IMR-90 (cell line): ENCODE results near the gene UBASH3A. TPM values are rescaled to one million over a fixed set of nuclear protein-coding genes. Genes with fewer than 3 reads are reported as not detected.

Source experiments
- ATAC-seq: fragments of 200-7000 bp; cut with Tn5 transposase; 2 replicates; pipeline ENCODE4 v1.9.1; 2020; ENCODE audit warnings: low read depth, mild to moderate bottlenecking, moderate library complexity
- BruUV-seq: library from RNA; stranded (reverse); fragments of 400-500 nt; replicated peaks from 2 replicates; lab custom pipeline; 2021; lab: Mats Ljungman, UMichigan
- CTCF ChIA-PET: fragments of 300-600 bp; formaldehyde crosslinking; extraction: SDS; loops from one replicate; lab custom pipeline; 2021; ENCODE audit warnings: antibody characterized with exemption; lab: Yijun Ruan, JAX
- POLR2A ChIA-PET: fragments of 300-600 bp; sonication (Branson Sonifier 250); formaldehyde crosslinking; loops from one replicate; lab custom pipeline; 2022; ENCODE audit warnings: antibody characterized with exemption; ENCODE audit not compliant: unreplicated experiment; lab: Charles Lee
- DNase-seq: peaks from one replicate; pipeline ENCODE4 v3.0.0; 2013
- H2AFZ ChIP-seq: replicated peaks from 2 replicates; pipeline ENCODE3; 2013; ENCODE audit warnings: low read length, mild to moderate bottlenecking; ENCODE audit not compliant: poor library complexity
- H2AK5ac ChIP-seq: 2 replicates; pipeline ENCODE4 v1.6.1; 2013; ENCODE audit warnings: low read depth, low read length, inconsistent platforms
- H2AK9ac ChIP-seq: replicated peaks from 2 replicates; pipeline ENCODE3; 2013; ENCODE audit warnings: mild to moderate bottlenecking, low read depth, low read length, moderate library complexity; ENCODE audit not compliant: poor library complexity
- H2BK120ac ChIP-seq: 2 replicates; pipeline ENCODE4 v1.6.1; 2013; ENCODE audit warnings: low read depth, low read length, inconsistent platforms
- H2BK15ac ChIP-seq: 3 replicates; pipeline ENCODE4 v1.6.1; 2013; ENCODE audit warnings: low read depth, low read length, inconsistent platforms
- H2BK20ac ChIP-seq: 2 replicates; pipeline ENCODE4 v1.6.1; 2013; ENCODE audit warnings: low read depth, mild to moderate bottlenecking, inconsistent platforms, low read length, moderate library complexity
- H2BK5ac ChIP-seq: 2 replicates; pipeline ENCODE4 v1.6.1; 2013; ENCODE audit warnings: mild to moderate bottlenecking, low read depth, low read length, inconsistent platforms; ENCODE audit not compliant: poor library complexity, severe bottlenecking
- H3K14ac ChIP-seq: replicated peaks from 2 replicates; pipeline ENCODE4 v1.6.1; 2013; ENCODE audit warnings: low read depth, low read length, inconsistent platforms
- H3K18ac ChIP-seq: 2 replicates; pipeline ENCODE4 v1.6.1; 2013; ENCODE audit warnings: low read depth, low read length, control low read depth
- H3K23ac ChIP-seq: 2 replicates; pipeline ENCODE4 v1.6.1; 2013; ENCODE audit warnings: low read depth, low read length, inconsistent platforms
- H3K27ac ChIP-seq: 2 replicates; pipeline ENCODE4 v1.5.1; 2013; ENCODE audit warnings: mild to moderate bottlenecking, control low read depth, low read length; ENCODE audit not compliant: insufficient read depth
- H3K27me3 ChIP-seq: 2 replicates; pipeline ENCODE4 v1.6.1; 2013; ENCODE audit warnings: low read length; ENCODE audit not compliant: control insufficient read depth, insufficient read depth
- H3K36me3 ChIP-seq: 2 replicates; pipeline ENCODE4 v1.6.1; 2013; ENCODE audit warnings: low read length, mixed read lengths; ENCODE audit not compliant: control insufficient read depth, insufficient read depth
- H3K4ac ChIP-seq: 2 replicates; pipeline ENCODE4 v1.6.1; 2013; ENCODE audit warnings: low read depth, low read length, inconsistent platforms
- H3K4me1 ChIP-seq: 2 replicates; pipeline ENCODE4 v1.6.1; 2013; ENCODE audit warnings: low read length, mixed read lengths; ENCODE audit not compliant: control insufficient read depth, insufficient read depth
- H3K4me2 ChIP-seq: 2 replicates; pipeline ENCODE4 v1.6.1; 2013; ENCODE audit warnings: low read depth, mild to moderate bottlenecking, control low read depth, low read length, moderate library complexity
- H3K4me3 ChIP-seq: 2 replicates; pipeline ENCODE4 v1.5.1; 2013; ENCODE audit warnings: low read depth, mild to moderate bottlenecking, control low read depth, low read length, moderate library complexity; ENCODE audit not compliant: insufficient read depth
- H3K56ac ChIP-seq: 2 replicates; pipeline ENCODE4 v1.6.1; 2013; ENCODE audit warnings: low read length, inconsistent platforms; ENCODE audit not compliant: insufficient read depth; ENCODE audit errors: extremely low read depth
- H3K79me1 ChIP-seq, 2 experiments: 2 replicates each; pipeline ENCODE4 v1.6.1; 2013; ENCODE audit warnings: low read length in 2 of 2, inconsistent platforms in 1 of 2, low read depth in 1 of 2
- H3K9ac ChIP-seq: 2 replicates; pipeline ENCODE4 v1.6.1; 2013; ENCODE audit warnings: low read depth, low read length, control low read depth
- H3K9me1 ChIP-seq: 2 replicates; pipeline ENCODE4 v1.6.1; 2013; ENCODE audit warnings: low read length, inconsistent platforms; ENCODE audit not compliant: insufficient read depth
- H3K9me3 ChIP-seq: 2 replicates; pipeline ENCODE4 v1.6.1; 2013; ENCODE audit warnings: low read length; ENCODE audit not compliant: control insufficient read depth, insufficient read depth
- H4K20me1 ChIP-seq: 2 replicates; pipeline ENCODE4 v1.6.1; 2013; ENCODE audit warnings: low read length, inconsistent platforms; ENCODE audit not compliant: insufficient read depth
- H4K5ac ChIP-seq: 2 replicates; pipeline ENCODE4 v1.6.1; 2013; ENCODE audit warnings: mild to moderate bottlenecking, low read depth, low read length, control low read depth
- H4K8ac ChIP-seq, 2 experiments: 2 replicates each; pipeline ENCODE4 v1.6.1; 2013; ENCODE audit warnings: low read depth in 2 of 2, low read length in 2 of 2, control low read depth in 1 of 2, inconsistent platforms in 1 of 2
- H4K91ac ChIP-seq: 2 replicates; pipeline ENCODE4 v1.6.1; 2013; ENCODE audit warnings: low read depth, low read length, inconsistent platforms; ENCODE audit not compliant: insufficient read depth
- BHLHE40 ChIP-seq: fragments of 150-350 bp; IDR thresholded peaks from 2 replicates; pipeline ENCODE4 v1.6.1; 2016; ENCODE audit warnings: mild to moderate bottlenecking, low read depth, low read length
- CEBPB ChIP-seq: IDR thresholded peaks from 2 replicates; pipeline ENCODE4 v1.6.1; 2012; ENCODE audit warnings: low read depth, low read length, improper control_type of control experiment
- CHD1 ChIP-seq: IDR thresholded peaks from 2 replicates; pipeline ENCODE4 v1.6.1; 2012; ENCODE audit warnings: low read depth, low read length, improper control_type of control experiment
- CTCF ChIP-seq: conservative IDR thresholded peaks from 2 replicates; pipeline ENCODE4 v1.5.1; 2012; ENCODE audit warnings: mild to moderate bottlenecking, low read depth, low read length, improper control_type of control experiment
- ELK1 ChIP-seq: fragments of 150-350 bp; IDR thresholded peaks from 2 replicates; pipeline ENCODE4 v1.6.1; 2016; ENCODE audit warnings: low read depth, mild to moderate bottlenecking, low read length, moderate library complexity, borderline replicate concordance
- FOS ChIP-seq: fragments of 150-350 bp; IDR thresholded peaks from 2 replicates; pipeline ENCODE4 v1.6.1; 2016; ENCODE audit warnings: low read depth, low read length
- MAFK ChIP-seq: IDR thresholded peaks from 2 replicates; pipeline ENCODE4 v1.6.1; 2012; ENCODE audit warnings: low read depth, low read length, improper control_type of control experiment
- MAZ ChIP-seq: IDR thresholded peaks from 2 replicates; pipeline ENCODE4 v1.6.1; 2012; ENCODE audit warnings: low read depth, mild to moderate bottlenecking, low read length, improper control_type of control experiment, moderate library complexity, borderline replicate concordance
- MXI1 ChIP-seq: IDR thresholded peaks from 2 replicates; pipeline ENCODE4 v1.6.1; 2012; ENCODE audit warnings: low read depth, mild to moderate bottlenecking, low read length, moderate library complexity, borderline replicate concordance
- NFE2L2 ChIP-seq: fragments of 150-350 bp; IDR thresholded peaks from 2 replicates; pipeline ENCODE4 v1.6.1; 2016; ENCODE audit warnings: low read depth, mild to moderate bottlenecking, low read length
- POLR2A ChIP-seq: IDR thresholded peaks from 2 replicates; pipeline ENCODE4 v1.6.1; 2012; ENCODE audit warnings: mild to moderate bottlenecking, low read depth, low read length
- RAD21 ChIP-seq: IDR thresholded peaks from 2 replicates; pipeline ENCODE4 v1.6.1; 2012; ENCODE audit warnings: low read length, improper control_type of control experiment
- RCOR1 ChIP-seq: IDR thresholded peaks from 2 replicates; pipeline ENCODE4 v1.6.1; 2012; ENCODE audit warnings: mild to moderate bottlenecking, low read length, improper control_type of control experiment; ENCODE audit not compliant: insufficient replicate concordance
- RFX5 ChIP-seq: IDR thresholded peaks from 2 replicates; pipeline ENCODE4 v1.8.0; 2012; ENCODE audit warnings: low read depth, mild to moderate bottlenecking, low read length, moderate library complexity
- SMC3 ChIP-seq: fragments of 150-350 bp; IDR thresholded peaks from 2 replicates; pipeline ENCODE4 v1.6.1; 2016; ENCODE audit warnings: low read depth, mild to moderate bottlenecking, antibody characterized with exemption, low read length, moderate library complexity
- USF2 ChIP-seq: fragments of 150-350 bp; IDR thresholded peaks from 2 replicates; pipeline ENCODE4 v1.6.1; 2017; ENCODE audit warnings: mild to moderate bottlenecking, antibody characterized with exemption, low read length, low read depth
- WGBS, 2 experiments: methylation state at CpG; one replicate each; pipeline versions ENCODE4 v1.1.5 to v1.1.7; 2013; ENCODE audit warnings: missing lambda C conversion rate in 2 of 2; ENCODE audit not compliant: insufficient read length in 1 of 2; ENCODE audit errors: extremely low coverage in 2 of 2; 5-methylcytosine and 5-hydroxymethylcytosine counted together
- dilution Hi-C: fragments of 300-500 bp; cut with HindIII; formaldehyde crosslinking; loops from one replicate; pipeline ENCODE4 v1.14.3; 2018; ENCODE audit warnings: low sequenced_read_pairs; ENCODE audit not compliant: unreplicated experiment
- in situ Hi-C: fragments of 300-500 bp; cut with MboI; formaldehyde crosslinking; loops from 3 replicates; pipeline ENCODE4 v1.14.3; 2019; ENCODE audit warnings: low sequenced_read_pairs, inconsistent platforms, mixed read lengths
- intact Hi-C: fragments of 100-400 bp; cut with micrococcal nuclease; formaldehyde crosslinking; loops from 2 replicates; pipeline ENCODE4 v1.10.0; 2022
- polyA plus RNA-seq, 3 experiments: library from polyadenylated mRNA; depleted of rRNA; stranded (reverse); fragments of >200 nt; gene quantifications; 2 replicates each; pipeline ENCODE4 v1.2.3, GENCODE V29; 2012; ENCODE audit warnings: low replicate concordance in 1 of 3
- total RNA-seq: library from RNA; depleted of rRNA; stranded (reverse); fragments of >200 nt; gene quantifications from 2 replicates; pipeline ENCODE4 v1.2.3, GENCODE V29; 2012

Gene UBASH3A
- total and polyA plus RNA-seq, 2 of the 4 experiments (the other 2 are of a cell fraction): not detected

- Histone ChIP-seq H4K91ac (no peak overlapping the region), H3K27ac (no peak overlapping the region), H4K8ac (no peak overlapping the region), H3K9me3 (no peaks in the 10 kb centered on the region; the same call in none of the 2 replicates), H2BK20ac (no peak overlapping the region), H2BK120ac (no peak overlapping the region), H4K5ac (no peak overlapping the region), H2AFZ (no peak overlapping the region), H3K79me1 (no peaks in the 10 kb centered on the region), H3K4me1 (no peaks in the 10 kb centered on the region), H3K23ac (no peak overlapping the region), H3K18ac (no peak overlapping the region), H3K4ac (no peak overlapping the region), H3K27me3 (no peaks in the 10 kb centered on the region; the same call in 1 of the 2 replicates), H2AK5ac (no peak overlapping the region), H3K9me1 (no peaks in the 10 kb centered on the region), H2BK5ac (no peak overlapping the region), H3K4me3 (no peak overlapping the region), H3K4me2 (no peak overlapping the region), H2AK9ac (no peak overlapping the region), H4K20me1 (no peaks in the 10 kb centered on the region), H3K9ac (no peak overlapping the region), H3K56ac (no peak overlapping the region), H3K14ac (no peak overlapping the region), H3K36me3 (no peaks in the 10 kb centered on the region), H2BK15ac (no peak overlapping the region)
- no peak for TF ChIP-seq MAZ
- TF ChIP-seq RCOR1: no peak
- TF ChIP-seq CHD1: no peak
- TF ChIP-seq RFX5: no peak
- TF ChIP-seq RAD21: no peak
- no peak for TF ChIP-seq CEBPB
- TF ChIP-seq MXI1: no peak
- no peak for TF ChIP-seq ELK1
- no peak for TF ChIP-seq NFE2L2
- TF ChIP-seq MAFK: no peak
- no peak for TF ChIP-seq SMC3
- TF ChIP-seq USF2: no peak
- no peak for TF ChIP-seq POLR2A
- TF ChIP-seq FOS: no peak
- no peak for TF ChIP-seq CTCF
- TF ChIP-seq BHLHE40: no peak
- POLR2A ChIA-PET: no interaction called here
- intact Hi-C loops: no loop called here
- BruUV-seq: no TSS peak
- WGBS, 2 experiments: no CpG with 5 or more reads among the region's 10 CpGs
- in situ Hi-C loops: no loop called here
- DNase-seq (no peak), ATAC-seq (no peak)
- dilution Hi-C loops: no loop called here
- CTCF ChIA-PET: no interaction called here
Observed at GRCh38 chr21:42433946-42434551, 30.3 kb downstream of the UBASH3A start.
